ENCODE measurements around the gene CWC27. TPM values are rescaled to one million over a fixed set of nuclear protein-coding genes. Genes with fewer than 3 reads are reported as not detected.

CWC27 gene
- polyA plus RNA-seq, 1 of the 3 experiments (the other 2 are of a cell fraction): 6.6 TPM

DNA sequence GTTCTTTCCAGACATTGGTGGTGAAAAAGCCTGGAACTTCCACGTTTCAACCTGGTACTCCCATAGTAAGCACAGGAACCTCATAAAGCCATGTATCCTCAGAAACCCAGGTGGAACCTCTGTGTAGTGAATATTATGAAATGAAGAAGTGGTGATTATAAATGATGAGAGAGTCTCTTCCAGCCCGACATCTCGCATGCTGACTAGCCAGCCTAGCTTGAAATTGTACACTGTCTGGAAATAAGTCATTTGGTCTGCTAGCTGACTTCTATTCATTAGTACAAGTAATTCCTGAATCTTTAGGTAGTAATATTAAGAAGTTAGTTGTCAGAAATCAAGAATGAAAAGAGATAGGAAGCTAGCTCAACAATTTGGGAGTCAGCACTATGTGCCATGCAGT lies 203.3 kb downstream of the CWC27 start:
- POLR2A ChIA-PET: no interaction called here
- H3K79me2 ChIP-seq (ENCODE audit: insufficient read depth): no peaks in the 10 kb centered on the region
- H2AFZ ChIP-seq (ENCODE audit: low read depth): no peak overlapping the region
- no peak overlapping the region for H3K9ac ChIP-seq
- no peaks in the 10 kb centered on the region for H3K9me2 ChIP-seq
- DNase-seq: no peak
- peaks cover 7 to 24% of the 10 kb centered on the region in 2 experiments for H3K36me3 ChIP-seq (replicated peaks in 1 of 2; ENCODE audit: control insufficient read depth in 1 of 2, insufficient read depth in 2 of 2, low read length in 1 of 2)
- H3K4me1 ChIP-seq (ENCODE audit: control insufficient read depth in 1 of 2, insufficient read depth in 2 of 2, low read depth in 1 of 2, low read length in 1 of 2): no peaks in the 10 kb centered on the region
- CTCF ChIA-PET: interaction anchor here (1.0 to 1.1 kb wide), 2 partner anchors 11 to 512 kb away, joined by 3 read pairs; no protein-coding TSS in a partner anchor
- WGBS (ENCODE audit: low lambda C conversion rate): 100% methylated on average over 3 of the region's 3 CpGs
- no peak overlapping the region for H3K4me2 ChIP-seq
- no peaks in the 10 kb centered on the region for H3K27me3 ChIP-seq (ENCODE audit: insufficient read depth)
- H3K4me3 ChIP-seq (ENCODE audit: low read depth in 2 of 2, low read length in 1 of 2): no peak overlapping the region
- TF ChIP-seq, protein P1, sequence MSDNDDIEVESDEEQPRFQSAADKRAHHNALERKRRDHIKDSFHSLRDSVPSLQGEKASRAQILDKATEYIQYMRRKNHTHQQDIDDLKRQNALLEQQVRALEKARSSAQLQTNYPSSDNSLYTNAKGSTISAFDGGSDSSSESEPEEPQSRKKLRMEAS (IDR thresholded peaks at IDR 0.05; ENCODE audit: low read depth): no peak
- TF ChIP-seq EZH2phosphoT487 (IDR thresholded peaks at IDR 0.05; ENCODE audit: borderline replicate concordance, low read depth) (no peak), CHD2 (IDR thresholded peaks at IDR 0.05; ENCODE audit: low read length, partially characterized antibody) (no peak)
- no peaks in the 10 kb centered on the region for H3K9me3 ChIP-seq
- no peak overlapping the region for H3K27ac ChIP-seq (ENCODE audit: low read depth in 2 of 2, low read length in 1 of 2)
- H3F3A ChIP-seq (replicated peaks; ENCODE audit: insufficient read depth): peaks cover 3% of the 10 kb centered on the region
- H4K20me1 ChIP-seq (ENCODE audit: insufficient read depth): no peaks in the 10 kb centered on the region

DNA sequence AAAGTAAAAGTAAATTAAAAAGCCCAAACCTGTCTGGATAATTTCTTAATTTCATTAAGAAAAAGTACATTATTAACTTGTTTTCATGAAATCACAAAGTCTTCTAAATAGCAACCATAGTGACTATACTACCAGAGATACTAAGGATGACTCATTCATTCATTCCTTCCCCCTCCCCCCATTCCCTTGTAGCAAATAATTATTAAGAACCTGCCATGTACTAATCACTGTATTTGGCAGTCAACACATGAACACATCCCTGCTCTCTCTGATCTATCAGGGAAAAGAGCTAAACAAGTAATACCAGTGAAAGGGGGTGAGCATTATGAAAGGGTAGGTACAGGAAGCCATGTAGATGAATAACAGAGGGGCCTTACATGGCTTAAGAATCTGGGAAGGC lies 203.9 kb downstream of the CWC27 start:
- TF ChIP-seq, protein P2, sequence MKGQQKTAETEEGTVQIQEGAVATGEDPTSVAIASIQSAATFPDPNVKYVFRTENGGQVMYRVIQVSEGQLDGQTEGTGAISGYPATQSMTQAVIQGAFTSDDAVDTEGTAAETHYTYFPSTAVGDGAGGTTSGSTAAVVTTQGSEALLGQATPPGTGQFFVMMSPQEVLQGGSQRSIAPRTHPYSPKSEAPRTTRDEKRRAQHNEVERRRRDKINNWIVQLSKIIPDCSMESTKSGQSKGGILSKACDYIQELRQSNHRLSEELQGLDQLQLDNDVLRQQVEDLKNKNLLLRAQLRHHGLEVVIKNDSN (IDR thresholded peaks at IDR 0.05; ENCODE audit: borderline replicate concordance, low read depth): no peak
- TF ChIP-seq CHD2 (IDR thresholded peaks at IDR 0.05; ENCODE audit: low read length, partially characterized antibody): no peak
- TF ChIP-seq YY1 (IDR thresholded peaks at IDR 0.05; ENCODE audit: low read depth): no peak
- no peak for TF ChIP-seq NFIC (IDR thresholded peaks at IDR 0.05; ENCODE audit: borderline replicate concordance)
- no peak for TF ChIP-seq EZH2phosphoT487 (IDR thresholded peaks at IDR 0.05; ENCODE audit: borderline replicate concordance, low read depth)
- TF ChIP-seq, protein P1 (IDR thresholded peaks at IDR 0.05; ENCODE audit: low read depth): no peak
- no peak for TF ChIP-seq SIN3A (IDR thresholded peaks at IDR 0.05; ENCODE audit: borderline replicate concordance, low read depth, low read length)
- TF ChIP-seq, protein P3, sequence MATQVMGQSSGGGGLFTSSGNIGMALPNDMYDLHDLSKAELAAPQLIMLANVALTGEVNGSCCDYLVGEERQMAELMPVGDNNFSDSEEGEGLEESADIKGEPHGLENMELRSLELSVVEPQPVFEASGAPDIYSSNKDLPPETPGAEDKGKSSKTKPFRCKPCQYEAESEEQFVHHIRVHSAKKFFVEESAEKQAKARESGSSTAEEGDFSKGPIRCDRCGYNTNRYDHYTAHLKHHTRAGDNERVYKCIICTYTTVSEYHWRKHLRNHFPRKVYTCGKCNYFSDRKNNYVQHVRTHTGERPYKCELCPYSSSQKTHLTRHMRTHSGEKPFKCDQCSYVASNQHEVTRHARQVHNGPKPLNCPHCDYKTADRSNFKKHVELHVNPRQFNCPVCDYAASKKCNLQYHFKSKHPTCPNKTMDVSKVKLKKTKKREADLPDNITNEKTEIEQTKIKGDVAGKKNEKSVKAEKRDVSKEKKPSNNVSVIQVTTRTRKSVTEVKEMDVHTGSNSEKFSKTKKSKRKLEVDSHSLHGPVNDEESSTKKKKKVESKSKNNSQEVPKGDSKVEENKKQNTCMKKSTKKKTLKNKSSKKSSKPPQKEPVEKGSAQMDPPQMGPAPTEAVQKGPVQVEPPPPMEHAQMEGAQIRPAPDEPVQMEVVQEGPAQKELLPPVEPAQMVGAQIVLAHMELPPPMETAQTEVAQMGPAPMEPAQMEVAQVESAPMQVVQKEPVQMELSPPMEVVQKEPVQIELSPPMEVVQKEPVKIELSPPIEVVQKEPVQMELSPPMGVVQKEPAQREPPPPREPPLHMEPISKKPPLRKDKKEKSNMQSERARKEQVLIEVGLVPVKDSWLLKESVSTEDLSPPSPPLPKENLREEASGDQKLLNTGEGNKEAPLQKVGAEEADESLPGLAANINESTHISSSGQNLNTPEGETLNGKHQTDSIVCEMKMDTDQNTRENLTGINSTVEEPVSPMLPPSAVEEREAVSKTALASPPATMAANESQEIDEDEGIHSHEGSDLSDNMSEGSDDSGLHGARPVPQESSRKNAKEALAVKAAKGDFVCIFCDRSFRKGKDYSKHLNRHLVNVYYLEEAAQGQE (IDR thresholded peaks at IDR 0.05; ENCODE audit: low read depth, low read length): no peak
- no peak for TF ChIP-seq ELF1 (IDR thresholded peaks at IDR 0.05)
- TF ChIP-seq NRF1 (IDR thresholded peaks at IDR 0.05; ENCODE audit: low read depth, low read length): no peak
- TF ChIP-seq RAD21 (IDR thresholded peaks at IDR 0.05; ENCODE audit: low read length): no peak
- TF ChIP-seq, protein P4, sequence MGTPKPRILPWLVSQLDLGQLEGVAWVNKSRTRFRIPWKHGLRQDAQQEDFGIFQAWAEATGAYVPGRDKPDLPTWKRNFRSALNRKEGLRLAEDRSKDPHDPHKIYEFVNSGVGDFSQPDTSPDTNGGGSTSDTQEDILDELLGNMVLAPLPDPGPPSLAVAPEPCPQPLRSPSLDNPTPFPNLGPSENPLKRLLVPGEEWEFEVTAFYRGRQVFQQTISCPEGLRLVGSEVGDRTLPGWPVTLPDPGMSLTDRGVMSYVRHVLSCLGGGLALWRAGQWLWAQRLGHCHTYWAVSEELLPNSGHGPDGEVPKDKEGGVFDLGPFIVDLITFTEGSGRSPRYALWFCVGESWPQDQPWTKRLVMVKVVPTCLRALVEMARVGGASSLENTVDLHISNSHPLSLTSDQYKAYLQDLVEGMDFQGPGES (IDR thresholded peaks at IDR 0.05; ENCODE audit: low read depth, low read length): no peak
- TF ChIP-seq RCOR1 (IDR thresholded peaks at IDR 0.05; ENCODE audit: low read length): no peak
- no peak for TF ChIP-seq TAF1 (IDR thresholded peaks at IDR 0.05; ENCODE audit: borderline replicate concordance, low read depth, low read length)
- no peak for TF ChIP-seq MXI1 (IDR thresholded peaks at IDR 0.05; ENCODE audit: low read depth, low read length)
- TF ChIP-seq, protein P5, sequence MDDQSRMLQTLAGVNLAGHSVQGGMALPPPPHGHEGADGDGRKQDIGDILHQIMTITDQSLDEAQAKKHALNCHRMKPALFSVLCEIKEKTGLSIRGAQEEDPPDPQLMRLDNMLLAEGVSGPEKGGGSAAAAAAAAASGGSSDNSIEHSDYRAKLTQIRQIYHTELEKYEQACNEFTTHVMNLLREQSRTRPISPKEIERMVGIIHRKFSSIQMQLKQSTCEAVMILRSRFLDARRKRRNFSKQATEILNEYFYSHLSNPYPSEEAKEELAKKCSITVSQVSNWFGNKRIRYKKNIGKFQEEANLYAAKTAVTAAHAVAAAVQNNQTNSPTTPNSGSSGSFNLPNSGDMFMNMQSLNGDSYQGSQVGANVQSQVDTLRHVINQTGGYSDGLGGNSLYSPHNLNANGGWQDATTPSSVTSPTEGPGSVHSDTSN (IDR thresholded peaks at IDR 0.05): no peak
- no peak for TF ChIP-seq FOSL2 (IDR thresholded peaks at IDR 0.05; ENCODE audit: borderline replicate concordance, low read depth)
- Histone ChIP-seq H3K36me3 (replicated peaks in 1 of 2; ENCODE audit: control insufficient read depth in 1 of 2, insufficient read depth in 2 of 2, low read length in 1 of 2) (peaks cover 12 to 30% of the 10 kb centered on the region in 2 experiments), H3F3A (replicated peaks; ENCODE audit: insufficient read depth) (peaks cover 3% of the 10 kb centered on the region), H3K27me3 (ENCODE audit: insufficient read depth) (no peaks in the 10 kb centered on the region), H3K4me2 (no peak overlapping the region), H4K20me1 (ENCODE audit: insufficient read depth) (no peaks in the 10 kb centered on the region), H3K4me1 (ENCODE audit: control insufficient read depth in 1 of 2, insufficient read depth in 2 of 2, low read depth in 1 of 2, low read length in 1 of 2) (no peaks in the 10 kb centered on the region), H2AFZ (ENCODE audit: low read depth) (no peak overlapping the region), H3K27ac (ENCODE audit: low read depth in 2 of 2, low read length in 1 of 2) (no peak overlapping the region), H3K4me3 (ENCODE audit: low read depth in 2 of 2, low read length in 1 of 2) (no peak overlapping the region), H3K79me2 (ENCODE audit: insufficient read depth) (no peaks in the 10 kb centered on the region), H3K9ac (no peak overlapping the region), H3K9me2 (no peaks in the 10 kb centered on the region), H3K9me3 (no peaks in the 10 kb centered on the region)
- CTCF ChIA-PET: no interaction called here
- POLR2A ChIA-PET: no interaction called here
- DNase-seq: no peak

Measured in SK-N-SH (cell line).